Cardiac muscle cell (in vitro differentiated cells and primary cell): ENCODE measurements around the gene WAS. TPM values are rescaled to one million over a fixed set of nuclear protein-coding genes. Genes with fewer than 3 reads are reported as not detected.

Experiments
- DNase-seq, 2 donors: peaks; one replicate each; pipeline versions ENCODE4 v3.0.0 to v3.0.0-alpha.2; 2010 to 2017; ENCODE audit warnings: low read depth in 1 of 2, low spot score in 1 of 2
- H3K27ac ChIP-seq: fragments of 200-600 bp; sonication (generic); 2 replicates; pipeline ENCODE4 v1.5.1; 2016
- H3K27me3 ChIP-seq: fragments of 200-600 bp; sonication (generic); 2 replicates; pipeline ENCODE4 v1.6.0; 2016; ENCODE audit warnings: control low read depth
- H3K36me3 ChIP-seq: fragments of 200-600 bp; sonication (generic); 2 replicates; pipeline ENCODE4 v1.5.1; 2016; ENCODE audit warnings: control low read depth
- H3K4me1 ChIP-seq: fragments of 200-600 bp; sonication (generic); 2 replicates; pipeline ENCODE4 v1.8.1; 2017; ENCODE audit warnings: low read depth, mild to moderate bottlenecking, mixed run types
- H3K4me3 ChIP-seq: fragments of 200-600 bp; sonication (generic); 2 replicates; pipeline ENCODE4 v1.5.1; 2016; ENCODE audit warnings: mild to moderate bottlenecking
- H3K9me3 ChIP-seq: fragments of 200-600 bp; sonication (generic); 2 replicates; pipeline ENCODE4 v1.5.1; 2017; ENCODE audit warnings: low read depth, mild to moderate bottlenecking, control low read depth
- polyA plus RNA-seq: library from polyadenylated mRNA; unstranded; fragments of >200 nt; fragmentation: Nextera tagmentation; extraction: Ambion mirVana; gene quantifications from 2 replicates; pipeline ENCODE4 v1.2.1, GENCODE V29; 2016
- total RNA-seq: library from RNA; depleted of rRNA; stranded (reverse); fragments of >200 nt; gene quantifications from 2 replicates; pipeline ENCODE4 v1.2.3, GENCODE V29; 2016
- TF ChIP-seq, protein P1 (sequence below): IDR thresholded peaks from 2 replicates; pipeline ENCODE4 v1.5.1; 2012; ENCODE audit warnings: low read depth, mild to moderate bottlenecking, low read length

Gene WAS
- total RNA-seq: 1.9 TPM in 2 replicates
- polyA plus RNA-seq: 1.7 and 4.3 TPM in 2 replicates

DNA sequence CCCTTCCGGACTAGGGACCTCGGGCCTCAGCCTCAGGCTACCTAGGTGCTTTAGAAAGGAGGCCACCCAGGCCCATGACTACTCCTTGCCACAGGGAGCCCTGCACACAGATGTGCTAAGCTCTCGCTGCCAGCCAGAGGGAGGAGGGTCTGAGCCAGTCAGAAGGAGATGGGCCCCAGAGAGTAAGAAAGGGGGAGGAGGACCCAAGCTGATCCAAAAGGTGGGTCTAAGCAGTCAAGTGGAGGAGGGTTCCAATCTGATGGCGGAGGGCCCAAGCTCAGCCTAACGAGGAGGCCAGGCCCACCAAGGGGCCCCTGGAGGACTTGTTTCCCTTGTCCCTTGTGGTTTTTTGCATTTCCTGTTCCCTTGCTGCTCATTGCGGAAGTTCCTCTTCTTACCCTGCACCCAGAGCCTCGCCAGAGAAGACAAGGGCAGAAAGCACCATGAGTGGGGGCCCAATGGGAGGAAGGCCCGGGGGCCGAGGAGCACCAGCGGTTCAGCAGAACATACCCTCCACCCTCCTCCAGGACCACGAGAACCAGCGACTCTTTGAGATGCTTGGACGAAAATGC lies at the start of gene WAS:
WAS (plus strand) TSS at position 389 of the 572 bp plus-strand sequence; CDS start at position 444, 55 bp downstream.
- Histone ChIP-seq H3K9me3 (no peaks in the 10 kb centered on the region), H3K36me3 (no peaks in the 10 kb centered on the region), H3K27ac (no peak within 1 kb of the TSS), H3K4me3 (no peak within 1 kb of the TSS), H3K27me3 (no peaks in the 10 kb centered on the region), H3K4me1 (no peaks in the 10 kb centered on the region)
- no peak for DNase-seq
- TF ChIP-seq, protein P1, sequence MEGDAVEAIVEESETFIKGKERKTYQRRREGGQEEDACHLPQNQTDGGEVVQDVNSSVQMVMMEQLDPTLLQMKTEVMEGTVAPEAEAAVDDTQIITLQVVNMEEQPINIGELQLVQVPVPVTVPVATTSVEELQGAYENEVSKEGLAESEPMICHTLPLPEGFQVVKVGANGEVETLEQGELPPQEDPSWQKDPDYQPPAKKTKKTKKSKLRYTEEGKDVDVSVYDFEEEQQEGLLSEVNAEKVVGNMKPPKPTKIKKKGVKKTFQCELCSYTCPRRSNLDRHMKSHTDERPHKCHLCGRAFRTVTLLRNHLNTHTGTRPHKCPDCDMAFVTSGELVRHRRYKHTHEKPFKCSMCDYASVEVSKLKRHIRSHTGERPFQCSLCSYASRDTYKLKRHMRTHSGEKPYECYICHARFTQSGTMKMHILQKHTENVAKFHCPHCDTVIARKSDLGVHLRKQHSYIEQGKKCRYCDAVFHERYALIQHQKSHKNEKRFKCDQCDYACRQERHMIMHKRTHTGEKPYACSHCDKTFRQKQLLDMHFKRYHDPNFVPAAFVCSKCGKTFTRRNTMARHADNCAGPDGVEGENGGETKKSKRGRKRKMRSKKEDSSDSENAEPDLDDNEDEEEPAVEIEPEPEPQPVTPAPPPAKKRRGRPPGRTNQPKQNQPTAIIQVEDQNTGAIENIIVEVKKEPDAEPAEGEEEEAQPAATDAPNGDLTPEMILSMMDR: no peak

DNA sequence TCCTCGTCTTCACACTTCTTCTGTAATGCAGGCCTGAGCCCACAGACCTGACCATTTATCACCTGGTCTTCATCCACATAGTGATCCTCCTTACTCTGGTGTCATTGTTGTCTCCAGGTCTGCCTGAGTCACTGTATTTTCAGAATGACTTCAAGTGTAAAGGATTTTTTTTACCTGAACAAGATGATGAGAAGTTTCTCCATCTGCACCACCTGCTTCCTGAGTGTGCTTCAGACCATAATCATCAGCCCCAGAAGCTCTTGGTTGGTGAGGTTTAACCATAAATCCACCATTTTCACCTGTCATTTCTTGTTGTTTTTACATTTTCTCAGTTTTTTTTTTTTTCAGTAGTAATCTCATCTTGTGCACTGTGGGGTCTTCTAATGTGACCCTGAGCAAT lies 47.3 kb upstream of the WAS start:
- Histone ChIP-seq H3K4me1 (no peaks in the 10 kb centered on the region), H3K9me3 (no peaks in the 10 kb centered on the region), H3K4me3 (no peak overlapping the region), H3K36me3 (no peaks in the 10 kb centered on the region), H3K27ac (no peak overlapping the region), H3K27me3 (no peaks in the 10 kb centered on the region)
- TF ChIP-seq, protein P1: no peak
- DNase-seq: no peak

DNA sequence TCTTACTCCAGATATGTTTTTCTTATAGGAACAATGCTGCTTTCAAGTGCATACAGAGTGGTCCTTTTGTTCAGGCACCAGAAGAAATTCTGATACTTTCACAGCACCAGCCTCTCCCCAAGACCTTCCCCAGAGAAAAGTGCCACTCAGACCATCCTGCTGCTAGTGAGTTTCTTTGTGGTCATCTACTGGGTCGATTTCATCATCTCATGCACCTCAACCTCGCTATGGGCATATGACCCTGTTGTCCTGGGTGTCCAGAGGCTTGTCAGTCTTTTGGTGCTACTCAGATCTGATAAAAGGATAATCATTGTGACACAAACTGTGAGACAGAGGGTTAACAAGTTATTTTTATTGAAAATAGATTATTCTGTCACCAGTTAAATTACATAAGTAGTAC lies 46.8 kb upstream of the WAS start:
- no peaks in the 10 kb centered on the region for H3K27me3 ChIP-seq
- no peaks in the 10 kb centered on the region for H3K9me3 ChIP-seq
- TF ChIP-seq, protein P1: no peak
- no peak overlapping the region for H3K4me3 ChIP-seq
- H3K36me3 ChIP-seq: no peaks in the 10 kb centered on the region
- H3K4me1 ChIP-seq: no peaks in the 10 kb centered on the region
- H3K27ac ChIP-seq: no peak overlapping the region
- no peak for DNase-seq

DNA sequence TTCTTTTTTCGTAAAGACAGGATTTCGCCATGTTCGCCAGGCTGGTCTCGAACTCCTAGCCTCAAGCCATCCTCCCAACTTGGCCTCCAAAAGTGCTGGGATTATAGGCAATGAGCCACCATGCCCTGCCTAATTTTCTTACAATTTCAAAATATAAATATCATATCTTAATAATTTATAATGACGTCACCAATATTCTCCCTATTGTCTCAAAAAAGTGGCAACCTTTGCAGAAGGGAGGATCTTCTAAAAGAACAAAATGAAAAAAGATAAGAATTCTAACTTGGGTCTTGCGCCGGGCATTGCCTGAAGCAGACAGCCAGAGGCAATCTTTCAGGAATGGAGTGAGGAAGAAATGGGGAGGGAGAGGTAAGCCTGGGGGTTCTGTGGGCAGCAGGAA lies 37.9 kb upstream of the WAS start:
- Histone ChIP-seq H3K4me1 (no peaks in the 10 kb centered on the region), H3K4me3 (no peak overlapping the region), H3K27me3 (no peaks in the 10 kb centered on the region), H3K27ac (no peak overlapping the region), H3K36me3 (no peaks in the 10 kb centered on the region), H3K9me3 (no peaks in the 10 kb centered on the region)
- DNase-seq: no peak
- TF ChIP-seq, protein P1: no peak

DNA sequence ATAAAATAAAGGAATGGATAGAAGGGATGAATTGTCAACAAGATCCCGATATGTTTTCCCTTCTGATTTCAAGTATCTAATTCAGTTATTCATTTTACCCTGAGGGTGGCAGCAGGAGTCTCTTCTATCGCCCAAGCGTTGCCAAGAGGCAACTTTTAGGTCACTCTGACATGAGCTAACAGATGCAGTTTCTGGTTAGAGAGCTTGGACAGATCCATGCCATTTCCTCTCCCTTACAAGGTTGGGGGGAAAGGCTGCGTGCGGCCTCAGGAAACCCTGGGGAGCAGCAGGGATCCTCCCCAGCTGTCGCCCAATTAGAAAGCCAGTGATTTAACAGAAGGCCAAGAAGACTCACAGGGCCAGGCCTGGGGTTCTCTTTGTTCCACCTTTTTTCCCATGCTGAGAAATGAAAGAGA lies 35.3 kb upstream of the WAS start:
- Histone ChIP-seq H3K27me3 (no peaks in the 10 kb centered on the region), H3K36me3 (no peaks in the 10 kb centered on the region), H3K4me3 (no peak overlapping the region), H3K27ac (no peak overlapping the region), H3K9me3 (no peaks in the 10 kb centered on the region), H3K4me1 (no peaks in the 10 kb centered on the region)
- TF ChIP-seq, protein P1: peak; percentile 25
- peak; percentile 48 to 72 for DNase-seq
